IPS-18a (cell line): ENCODE data around the gene TUT7.

Source experiments
- H3K27ac ChIP-seq: one replicate; pipeline ENCODE4 v1.5.1; 2013; ENCODE audit warnings: low read length
- H3K27me3 ChIP-seq: one replicate; pipeline ENCODE4 v1.6.1; 2013; ENCODE audit warnings: mild to moderate bottlenecking, low read length; ENCODE audit not compliant: control insufficient read depth, insufficient read depth
- H3K36me3 ChIP-seq: one replicate; pipeline ENCODE4 v1.6.1; 2013; ENCODE audit warnings: low read depth, low read length; ENCODE audit not compliant: control insufficient read depth
- H3K4me1 ChIP-seq: one replicate; pipeline ENCODE4 v1.6.1; 2013; ENCODE audit warnings: low read depth, low read length; ENCODE audit not compliant: control insufficient read depth
- H3K4me3 ChIP-seq: one replicate; pipeline ENCODE4 v1.5.1; 2013; ENCODE audit warnings: low read length
- H3K9ac ChIP-seq: one replicate; pipeline ENCODE4 v1.6.1; 2013; ENCODE audit warnings: mild to moderate bottlenecking, low read length, moderate library complexity
- H3K9me3 ChIP-seq: one replicate; pipeline ENCODE4 v1.6.1; 2013; ENCODE audit warnings: low read depth, low read length; ENCODE audit not compliant: control insufficient read depth

TUT7 gene

DNA sequence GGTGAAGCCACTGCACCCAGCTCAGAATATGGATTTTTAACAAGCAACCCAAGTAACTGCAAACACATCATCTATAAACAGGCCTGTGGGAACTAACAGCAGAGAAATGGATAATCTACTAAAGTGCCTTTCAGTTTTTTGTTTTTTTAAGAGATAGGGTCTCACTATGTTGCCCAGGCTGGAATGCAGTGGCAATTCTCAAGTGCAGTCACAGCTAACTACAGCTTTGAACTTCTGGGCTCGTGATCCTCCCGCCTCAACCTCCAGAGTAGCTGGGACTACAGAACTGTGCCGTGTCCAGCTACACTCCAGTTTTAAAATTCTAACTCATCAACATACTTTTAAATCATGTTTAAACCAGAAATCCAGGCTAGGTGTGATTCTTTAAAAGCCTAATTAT is 11.9 kb downstream of the TUT7 start:
- H3K36me3 ChIP-seq, result peaks cover 59% of the 10 kb centered on the region
- H3K27ac ChIP-seq, result no peak overlapping the region
- H3K4me1 ChIP-seq, result peaks cover 3% of the 10 kb centered on the region
- H3K9me3 ChIP-seq, result no peaks in the 10 kb centered on the region
- no peak overlapping the region for H3K9ac ChIP-seq
- no peaks in the 10 kb centered on the region for H3K27me3 ChIP-seq
- H3K4me3 ChIP-seq, result no peak overlapping the region

DNA sequence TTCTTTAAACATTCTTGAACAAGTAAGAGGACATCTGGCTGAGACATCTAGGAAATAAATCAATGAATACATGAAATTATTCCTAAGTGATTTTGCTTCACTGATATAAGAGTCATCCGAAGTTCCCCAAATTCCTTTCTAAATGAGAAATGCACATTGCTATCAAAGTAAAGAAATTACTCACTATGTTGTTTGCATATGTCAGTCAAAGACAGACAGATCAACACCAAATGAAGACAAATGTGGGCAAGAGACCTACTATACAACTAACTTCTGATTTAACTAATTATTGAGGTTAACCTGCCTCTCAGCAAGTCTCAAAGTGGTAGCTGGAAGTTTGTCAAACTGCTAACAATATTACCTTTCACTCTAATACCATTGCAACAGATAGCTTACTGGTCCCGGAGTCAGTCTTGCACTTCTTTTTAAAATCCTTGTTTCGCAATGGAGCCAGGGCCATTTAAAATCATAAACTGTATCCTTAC is 13.2 kb downstream of the TUT7 start:
- H3K9ac ChIP-seq, result no peak overlapping the region
- peaks cover 71% of the 10 kb centered on the region for H3K36me3 ChIP-seq
- H3K27me3 ChIP-seq, result no peaks in the 10 kb centered on the region
- no peaks in the 10 kb centered on the region for H3K9me3 ChIP-seq
- no peak overlapping the region for H3K4me3 ChIP-seq
- peaks cover 3% of the 10 kb centered on the region for H3K4me1 ChIP-seq
- no peak overlapping the region for H3K27ac ChIP-seq

DNA sequence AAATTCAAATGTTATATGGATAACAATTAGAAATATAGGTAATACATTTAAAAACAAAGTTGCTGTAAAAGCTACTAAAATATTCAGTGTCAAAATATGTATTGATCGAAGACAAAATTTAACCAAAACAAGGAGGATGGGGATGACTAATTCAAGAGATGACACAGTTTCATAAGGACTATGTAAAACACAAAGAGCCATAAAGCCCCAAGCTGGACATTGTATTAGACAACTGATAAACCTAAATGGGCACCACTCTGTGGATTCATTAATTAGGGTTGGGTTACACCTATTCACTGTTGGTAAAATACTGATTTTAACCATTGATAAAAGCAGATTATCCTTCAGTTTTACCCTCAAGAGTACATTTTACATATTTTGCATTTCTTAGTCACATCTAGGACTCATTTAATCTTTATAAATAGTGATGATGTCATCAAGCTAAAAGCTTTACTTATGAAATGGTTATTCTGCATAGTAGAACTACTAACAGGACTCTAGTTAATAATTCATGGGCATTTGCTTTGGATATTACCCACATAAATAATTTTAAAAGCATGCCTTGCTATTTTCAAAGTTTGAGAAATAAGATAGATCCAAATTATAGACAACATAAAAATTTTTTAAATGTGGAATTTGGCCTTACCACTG is 13.7 kb downstream of the TUT7 start:
- Histone ChIP-seq H3K4me3 (no peak overlapping the region), H3K9ac (no peak overlapping the region), H3K27ac (no peak overlapping the region), H3K27me3 (no peaks in the 10 kb centered on the region), H3K36me3 (peaks cover 71% of the 10 kb centered on the region), H3K4me1 (peaks cover 3% of the 10 kb centered on the region), H3K9me3 (no peaks in the 10 kb centered on the region)

DNA sequence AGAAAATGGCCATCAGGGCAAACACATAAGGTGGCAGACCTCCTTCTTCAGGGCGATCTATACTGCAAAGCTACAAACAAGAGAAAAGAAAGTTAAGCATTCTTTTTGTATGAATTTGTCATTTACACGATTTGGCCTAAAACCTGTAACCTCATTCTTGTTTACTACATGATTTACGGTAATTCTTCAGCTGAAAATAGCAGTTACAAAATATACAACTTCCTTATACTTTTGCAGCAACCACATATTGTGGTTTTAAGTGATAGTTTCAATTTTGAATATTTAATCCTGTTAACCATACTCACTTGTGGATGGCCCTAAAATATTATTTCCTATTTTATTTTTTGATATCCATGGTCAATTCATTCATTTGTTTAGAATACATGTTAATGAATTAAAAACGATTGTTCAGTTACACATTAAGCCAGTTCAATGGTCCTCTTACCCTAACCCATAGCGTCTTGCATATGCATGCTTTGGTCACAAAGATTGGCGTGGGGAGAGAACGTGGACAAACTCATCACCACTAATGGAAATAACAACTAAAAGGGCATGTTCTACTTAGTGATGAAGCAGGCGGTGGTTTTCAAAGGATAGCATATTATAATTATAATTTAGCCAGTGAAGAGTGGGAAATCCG is 16.6 kb downstream of the TUT7 start:
- H3K27ac ChIP-seq, result no peak overlapping the region
- H3K9ac ChIP-seq, result no peak overlapping the region
- H3K9me3 ChIP-seq, result no peaks in the 10 kb centered on the region
- H3K27me3 ChIP-seq, result no peaks in the 10 kb centered on the region
- peaks cover 3% of the 10 kb centered on the region for H3K4me1 ChIP-seq
- no peak overlapping the region for H3K4me3 ChIP-seq
- H3K36me3 ChIP-seq, result peaks cover 57% of the 10 kb centered on the region

DNA sequence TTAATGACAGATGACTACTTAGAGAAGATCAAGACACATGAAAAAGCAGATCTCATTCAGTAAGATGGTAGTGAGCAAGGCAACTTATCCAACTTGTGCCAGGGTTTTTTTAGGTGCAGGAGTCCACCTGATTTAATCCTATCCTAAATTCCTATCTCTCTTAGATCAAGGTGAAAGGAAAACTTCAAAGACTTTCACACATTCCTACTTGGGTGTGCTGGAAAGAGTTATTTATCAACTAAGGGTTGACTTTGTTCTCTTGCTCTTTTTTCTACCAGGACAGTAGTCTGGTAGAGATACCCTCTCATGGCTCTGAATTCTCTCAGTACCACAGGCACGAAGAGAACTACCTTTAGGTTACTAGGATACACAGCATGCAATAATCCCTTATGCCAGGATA is 18.2 kb downstream of the TUT7 start:
- Histone ChIP-seq H3K4me3 (no peak overlapping the region), H3K36me3 (peaks cover 50% of the 10 kb centered on the region), H3K9me3 (no peaks in the 10 kb centered on the region), H3K9ac (no peak overlapping the region), H3K27ac (no peak overlapping the region), H3K4me1 (peaks cover 3% of the 10 kb centered on the region), H3K27me3 (no peaks in the 10 kb centered on the region)

DNA sequence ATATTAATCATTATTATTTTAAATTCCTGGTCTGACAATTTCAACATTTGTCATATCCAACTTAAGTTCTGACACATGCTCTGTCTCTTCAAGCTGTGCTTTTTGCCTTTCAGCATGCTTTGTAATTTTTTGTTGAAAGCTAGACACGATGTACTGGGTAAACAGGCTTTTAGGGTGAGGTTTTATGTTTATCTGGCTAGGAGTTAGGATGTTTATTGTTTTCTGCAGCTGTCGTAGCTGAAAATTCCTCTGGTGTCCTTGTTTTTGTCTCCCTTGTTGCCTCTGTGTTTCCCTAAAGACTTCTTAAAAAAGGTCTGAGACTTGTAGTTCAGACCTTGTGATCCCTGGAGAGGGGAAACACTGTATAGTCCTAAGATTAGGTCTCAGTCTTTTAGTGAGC is 20.6 kb downstream of the TUT7 start:
- Histone ChIP-seq H3K27me3 (no peaks in the 10 kb centered on the region), H3K4me1 (peaks cover under 1% of the 10 kb centered on the region), H3K36me3 (peaks cover 29% of the 10 kb centered on the region), H3K4me3 (no peak overlapping the region), H3K9ac (no peak overlapping the region), H3K27ac (no peak overlapping the region), H3K9me3 (no peaks in the 10 kb centered on the region)

DNA sequence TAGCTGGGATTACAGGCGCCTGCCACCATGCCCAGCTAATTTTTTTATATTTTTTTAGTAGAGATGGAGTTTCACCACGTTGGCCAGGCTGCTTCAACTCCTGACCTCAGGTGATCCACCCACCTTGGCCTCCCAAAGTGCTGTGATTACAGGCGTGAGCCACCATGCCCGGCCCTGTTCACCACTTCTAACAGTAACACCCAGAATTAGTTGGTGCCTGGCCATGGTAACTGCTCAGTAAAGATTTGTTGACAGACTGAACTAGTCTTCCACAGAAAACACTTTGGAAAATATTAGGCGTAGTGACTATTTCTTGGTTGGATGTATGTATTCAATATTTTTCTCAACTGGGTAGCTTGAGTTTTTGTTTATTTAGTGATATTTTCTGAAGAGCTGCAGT is 24.0 kb downstream of the TUT7 start:
- H3K4me1 ChIP-seq, result peaks cover 12% of the 10 kb centered on the region
- no peak overlapping the region for H3K27ac ChIP-seq
- H3K36me3 ChIP-seq, result peaks cover 18% of the 10 kb centered on the region
- no peak overlapping the region for H3K4me3 ChIP-seq
- no peaks in the 10 kb centered on the region for H3K27me3 ChIP-seq
- H3K9ac ChIP-seq, result no peak overlapping the region
- no peaks in the 10 kb centered on the region for H3K9me3 ChIP-seq

DNA sequence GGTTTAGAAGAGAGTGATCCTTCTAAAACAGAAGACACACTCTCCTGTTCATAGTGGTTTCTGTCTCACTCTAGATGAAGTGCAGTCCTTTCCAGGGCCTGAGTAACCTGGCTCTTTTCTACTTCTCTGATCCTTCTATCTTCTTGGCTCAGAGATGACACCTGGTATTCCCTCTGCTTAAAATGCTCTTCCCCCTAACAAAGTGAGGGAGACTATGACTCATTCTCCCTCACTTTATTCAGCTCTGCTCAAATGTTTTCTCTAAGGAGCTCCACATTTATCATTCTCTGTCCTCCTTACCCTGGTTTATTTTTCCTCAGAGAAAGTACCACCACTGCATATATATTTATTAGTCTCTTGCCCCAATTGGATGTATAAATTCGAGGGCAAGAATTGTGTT is 24.6 kb downstream of the TUT7 start:
- peaks cover 22% of the 10 kb centered on the region for H3K36me3 ChIP-seq
- no peak overlapping the region for H3K27ac ChIP-seq
- H3K27me3 ChIP-seq, result no peaks in the 10 kb centered on the region
- no peaks in the 10 kb centered on the region for H3K9me3 ChIP-seq
- H3K4me3 ChIP-seq, result no peak overlapping the region
- peaks cover 12% of the 10 kb centered on the region for H3K4me1 ChIP-seq
- no peak overlapping the region for H3K9ac ChIP-seq

DNA sequence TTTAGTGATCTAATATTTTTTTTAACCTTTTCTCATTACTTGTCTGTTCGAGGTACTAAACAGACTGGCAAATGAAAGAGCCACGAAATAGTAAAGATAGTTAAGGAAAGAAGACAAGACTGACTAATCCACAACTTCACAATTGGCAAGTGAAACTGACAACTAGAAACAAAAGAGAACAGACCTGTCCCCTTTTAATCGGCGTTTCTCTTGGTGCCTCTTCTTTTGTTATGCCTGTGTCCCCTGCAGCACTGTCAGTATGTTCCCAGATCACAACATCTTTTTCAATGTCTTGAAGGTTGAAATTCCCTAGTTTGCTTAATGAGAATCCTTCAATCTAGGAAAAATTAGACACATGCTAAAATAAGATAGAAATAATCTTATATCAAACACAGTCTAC is 26.1 kb downstream of the TUT7 start:
- Histone ChIP-seq H3K27ac (no peak overlapping the region), H3K9ac (no peak overlapping the region), H3K36me3 (peaks cover 36% of the 10 kb centered on the region), H3K9me3 (no peaks in the 10 kb centered on the region), H3K27me3 (no peaks in the 10 kb centered on the region), H3K4me3 (peak overlapping the region; percentile 1), H3K4me1 (peaks cover 12% of the 10 kb centered on the region)

DNA sequence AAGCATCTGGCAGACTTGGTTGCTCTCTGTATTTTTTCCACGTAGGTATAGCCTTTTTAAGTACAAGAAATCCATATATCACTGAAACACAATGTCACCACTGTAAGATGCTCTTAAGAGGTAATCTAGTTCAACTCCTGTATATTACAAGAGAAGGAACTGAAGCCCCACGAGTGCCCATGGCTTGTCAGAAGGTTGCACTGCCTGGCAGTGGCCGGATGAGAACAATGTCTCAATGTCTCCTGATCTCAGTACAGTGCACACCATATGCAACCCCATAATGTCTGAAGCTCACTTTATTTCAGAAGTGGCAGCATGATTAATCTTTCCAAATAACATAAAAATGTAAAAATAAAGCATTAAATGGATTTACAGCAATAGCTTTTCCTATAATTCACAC is 27.7 kb downstream of the TUT7 start:
- H3K9me3 ChIP-seq, result no peaks in the 10 kb centered on the region
- H3K27me3 ChIP-seq, result no peaks in the 10 kb centered on the region
- peaks cover 12% of the 10 kb centered on the region for H3K4me1 ChIP-seq
- peaks cover 45% of the 10 kb centered on the region for H3K36me3 ChIP-seq
- no peak overlapping the region for H3K4me3 ChIP-seq
- H3K27ac ChIP-seq, result no peak overlapping the region
- H3K9ac ChIP-seq, result no peak overlapping the region

DNA sequence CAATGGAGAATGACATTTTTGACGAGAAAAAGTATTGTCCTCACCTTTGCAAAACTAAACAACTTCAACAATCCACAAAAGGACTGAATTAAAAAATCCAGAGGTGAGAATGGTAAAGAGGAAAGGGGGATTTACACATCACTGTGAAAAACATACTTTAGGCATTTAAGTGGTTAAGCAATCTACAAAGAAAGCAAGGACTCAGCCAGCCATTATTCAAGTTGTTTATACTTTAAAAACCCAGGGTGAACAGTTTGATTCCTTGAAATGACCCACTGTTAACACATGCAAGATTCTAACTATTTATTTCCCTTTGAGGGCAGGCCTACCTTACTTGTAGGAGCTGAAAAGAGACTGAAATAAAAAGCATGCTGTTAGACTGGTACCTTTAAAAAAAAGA is 29.3 kb downstream of the TUT7 start:
- Histone ChIP-seq H3K4me1 (peaks cover 12% of the 10 kb centered on the region), H3K27ac (no peak overlapping the region), H3K4me3 (no peak overlapping the region), H3K27me3 (no peaks in the 10 kb centered on the region), H3K36me3 (peaks cover 49% of the 10 kb centered on the region), H3K9me3 (no peaks in the 10 kb centered on the region), H3K9ac (no peak overlapping the region)

DNA sequence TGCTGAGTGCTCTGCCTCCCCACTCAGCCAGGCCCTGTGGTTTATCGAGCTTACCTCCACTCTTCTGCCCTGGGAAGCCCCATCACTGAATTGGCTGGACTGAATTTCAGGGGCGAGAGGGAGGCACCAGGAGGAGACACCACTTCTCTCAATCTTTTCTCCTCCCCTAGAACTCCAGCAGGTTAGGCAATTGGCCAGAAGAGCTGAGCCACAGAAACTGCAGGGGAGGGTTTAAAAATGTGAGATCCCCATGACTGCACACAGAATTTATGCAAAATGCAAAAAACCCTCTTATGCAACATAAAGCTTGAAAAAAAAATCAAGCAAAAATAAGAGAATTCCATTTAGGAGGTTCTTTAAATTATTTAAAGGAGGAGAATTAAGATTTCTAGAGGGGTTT is 29.9 kb downstream of the TUT7 start:
- Histone ChIP-seq H3K27me3 (no peaks in the 10 kb centered on the region), H3K9me3 (no peaks in the 10 kb centered on the region), H3K4me1 (peaks cover 12% of the 10 kb centered on the region), H3K9ac (no peak overlapping the region), H3K36me3 (peaks cover 50% of the 10 kb centered on the region), H3K4me3 (no peak overlapping the region), H3K27ac (no peak overlapping the region)
